H9 (cell line): ENCODE measurements around the gene CLPSL2. TPM values are rescaled to one million over a fixed set of nuclear protein-coding genes. Genes with fewer than 3 reads are reported as not detected.
A peak's percentile ranks its signal among the peaks of the same experiment; 100 is the strongest.

Experiments used
- DNase-seq: peaks from one replicate; pipeline ENCODE4 v3.0.0-alpha.2; 2017
- H2AFZ ChIP-seq: one replicate; pipeline ENCODE4 v1.6.1; 2013; ENCODE audit warnings: mild to moderate bottlenecking, low read length, control low read depth, moderate library complexity
- H2AK5ac ChIP-seq: 2 replicates; pipeline ENCODE4 v1.6.1; 2013; ENCODE audit warnings: low read length, control low read depth, mixed read lengths; ENCODE audit not compliant: insufficient read length
- H2BK120ac ChIP-seq: one replicate; pipeline ENCODE4 v1.6.1; 2013; ENCODE audit warnings: low read depth, mild to moderate bottlenecking, low read length, control low read depth, inconsistent platforms; ENCODE audit not compliant: poor library complexity, severe bottlenecking
- H2BK12ac ChIP-seq: 2 replicates; pipeline ENCODE4 v1.6.1; 2013; ENCODE audit warnings: low read length, control low read depth, mixed read lengths, low read depth; ENCODE audit not compliant: insufficient read length
- H2BK15ac ChIP-seq: 2 replicates; pipeline ENCODE4 v1.6.1; 2013; ENCODE audit warnings: low read depth, low read length, control low read depth
- H2BK20ac ChIP-seq: one replicate; pipeline ENCODE4 v1.6.1; 2013; ENCODE audit warnings: low read depth, mild to moderate bottlenecking, low read length, control low read depth, inconsistent platforms; ENCODE audit not compliant: poor library complexity, severe bottlenecking
- H2BK5ac ChIP-seq: 2 replicates; pipeline ENCODE4 v1.6.1; 2013; ENCODE audit warnings: low read length, control low read depth, mixed read lengths; ENCODE audit not compliant: insufficient read length
- H3K14ac ChIP-seq: 2 replicates; pipeline ENCODE4 v1.6.1; 2013; ENCODE audit warnings: low read length, control low read depth; ENCODE audit not compliant: insufficient read depth
- H3K18ac ChIP-seq: 2 replicates; pipeline ENCODE4 v1.6.1; 2013; ENCODE audit warnings: low read depth, mild to moderate bottlenecking, mixed read lengths, low read length, control low read depth; ENCODE audit not compliant: insufficient read length
- H3K23ac ChIP-seq: 2 replicates; pipeline ENCODE4 v1.6.1; 2013; ENCODE audit warnings: low read length, control low read depth, mixed read lengths, low read depth; ENCODE audit not compliant: insufficient read length
- H3K23me2 ChIP-seq: 2 replicates; pipeline ENCODE4 v1.6.1; 2013; ENCODE audit warnings: low read depth, mild to moderate bottlenecking, mixed read lengths, low read length, control low read depth; ENCODE audit not compliant: insufficient read length, poor library complexity, severe bottlenecking
- H3K27ac ChIP-seq: 2 replicates; pipeline ENCODE4 v1.5.1; 2013; ENCODE audit warnings: low read length, control low read depth, mixed read lengths, low read depth; ENCODE audit not compliant: insufficient read length
- H3K27me3 ChIP-seq: 2 replicates; pipeline ENCODE4 v1.6.1; 2013; ENCODE audit warnings: low read length, control low read depth, inconsistent platforms; ENCODE audit not compliant: insufficient read depth
- H3K4ac ChIP-seq: 2 replicates; pipeline ENCODE4 v1.6.1; 2013; ENCODE audit warnings: low read depth, mild to moderate bottlenecking, control low read depth, inconsistent platforms, low read length, moderate library complexity
- H3K4me1 ChIP-seq: 2 replicates; pipeline ENCODE4 v1.6.1; 2013; ENCODE audit warnings: low read length, control low read depth, inconsistent platforms; ENCODE audit not compliant: insufficient read depth
- H3K4me2 ChIP-seq: 2 replicates; pipeline ENCODE4 v1.6.1; 2013; ENCODE audit warnings: low read length, control low read depth, mixed read lengths; ENCODE audit not compliant: insufficient read length, insufficient read depth
- H3K56ac ChIP-seq: 2 replicates; pipeline ENCODE4 v1.6.1; 2013; ENCODE audit warnings: low read depth, mild to moderate bottlenecking, mixed read lengths, low read length, control low read depth; ENCODE audit not compliant: insufficient read length
- H3K79me1 ChIP-seq: 2 replicates; pipeline ENCODE4 v1.6.1; 2013; ENCODE audit warnings: low read depth, mild to moderate bottlenecking, moderate library complexity, low read length, control low read depth, inconsistent platforms; ENCODE audit not compliant: insufficient read depth, poor library complexity, severe bottlenecking
- H3K79me2 ChIP-seq: 2 replicates; pipeline ENCODE4 v1.6.1; 2013; ENCODE audit warnings: low read length, control low read depth, inconsistent platforms; ENCODE audit not compliant: insufficient read depth
- H3K9ac ChIP-seq: 2 replicates; pipeline ENCODE4 v1.6.1; 2013; ENCODE audit warnings: low read length, control low read depth, mixed read lengths; ENCODE audit not compliant: insufficient read length; ENCODE audit errors: extremely low read depth
- H3K9me3 ChIP-seq: one replicate; pipeline ENCODE4 v1.6.1; 2013; ENCODE audit warnings: low read depth, low read length, inconsistent platforms; ENCODE audit not compliant: control insufficient read depth
- H3T11ph ChIP-seq: one replicate; pipeline ENCODE4 v1.6.1; 2013; ENCODE audit warnings: mild to moderate bottlenecking, low read length, control low read depth, inconsistent platforms
- H4K20me1 ChIP-seq: one replicate; pipeline ENCODE4 v1.6.1; 2013; ENCODE audit not compliant: control insufficient read depth, insufficient read length, insufficient read depth
- H4K5ac ChIP-seq: 2 replicates; pipeline ENCODE4 v1.6.1; 2013; ENCODE audit warnings: low read depth, mild to moderate bottlenecking, mixed read lengths, low read length, control low read depth; ENCODE audit not compliant: insufficient read length
- H4K8ac ChIP-seq: replicated peaks from 2 replicates; pipeline ENCODE4 v1.6.1; 2013; ENCODE audit warnings: low read length, control low read depth, mixed read lengths, low read depth; ENCODE audit not compliant: insufficient read length
- H4K91ac ChIP-seq: 2 replicates; pipeline ENCODE4 v1.6.1; 2013; ENCODE audit warnings: low read depth, mild to moderate bottlenecking, moderate library complexity, mixed read lengths, low read length, control low read depth; ENCODE audit not compliant: insufficient read length
- H3K27ac Mint-ChIP-seq, 3 experiments: 2 replicates in 2 of 3; 3 replicates in 1 of 3; pipeline ENCODE4 v1.8.0; 2020 to 2021; ENCODE audit warnings: mixed read lengths in 3 of 3, mild to moderate bottlenecking in 1 of 3, moderate library complexity in 1 of 3
- H3K27me3 Mint-ChIP-seq: 2 replicates; pipeline ENCODE4 v1.8.0; 2021; ENCODE audit warnings: low read depth, mild to moderate bottlenecking, moderate library complexity, mixed read lengths
- H3K36me3 Mint-ChIP-seq, 3 experiments: 2 replicates in 2 of 3; 3 replicates in 1 of 3; pipeline ENCODE4 v1.8.0; 2020 to 2021; ENCODE audit warnings: low read depth in 3 of 3, mixed read lengths in 3 of 3; ENCODE audit not compliant: insufficient read depth in 1 of 3
- H3K4me1 Mint-ChIP-seq, 2 experiments: 2 replicates each; pipeline ENCODE4 v1.8.0; 2020; ENCODE audit warnings: mixed read lengths in 2 of 2
- H3K4me3 Mint-ChIP-seq, 2 experiments: 2 replicates in 1 of 2; 3 replicates in 1 of 2; pipeline ENCODE4 v1.8.0; 2020 to 2021; ENCODE audit warnings: mild to moderate bottlenecking in 2 of 2, mixed read lengths in 2 of 2, moderate library complexity in 1 of 2
- H3K9me3 Mint-ChIP-seq, 2 experiments: 2 replicates in 1 of 2; 3 replicates in 1 of 2; pipeline ENCODE4 v1.8.0; 2020; ENCODE audit warnings: mild to moderate bottlenecking in 2 of 2, mixed read lengths in 2 of 2, moderate library complexity in 1 of 2
- CTCF ChIP-seq: fragments of 200-600 bp; sonication (generic); conservative IDR thresholded peaks from 3 replicates; pipeline ENCODE4 v1.8.0; 2021; ENCODE audit warnings: antibody characterized with exemption, mild to moderate bottlenecking
- WGBS: extraction: QIAGEN DNeasy Blood & Tissue Kit; methylation state at CpG from one replicate; pipeline ENCODE4 v1.1.7; 2013; ENCODE audit warnings: missing lambda C conversion rate, low lambda C conversion rate, mixed read lengths; ENCODE audit not compliant: insufficient read length; ENCODE audit errors: extremely low coverage; 5-methylcytosine and 5-hydroxymethylcytosine counted together
- total RNA-seq: library from RNA; stranded (reverse); gene quantifications from 2 replicates; pipeline ENCODE4 v1.2.1, GENCODE V29; 2021

Gene CLPSL2
- total RNA-seq, 1 experiment from 2014 or later: 4.4 TPM

GRCh38 chr6:35742842-35743241, 33.6 kb upstream of the CLPSL2 start:
- H2BK12ac ChIP-seq: no peak overlapping the region
- H4K8ac ChIP-seq: no peak overlapping the region
- H3K23ac ChIP-seq: no peak overlapping the region
- H3K27ac Mint-ChIP-seq: peak overlapping the region; percentile 77 to 96 (median 93); a peak in 6 of 7 replicates
- no peak overlapping the region for H2AFZ ChIP-seq
- H2BK20ac ChIP-seq: no peak overlapping the region
- H3K14ac ChIP-seq: no peak overlapping the region
- H4K5ac ChIP-seq: no peak overlapping the region
- peak overlapping the region; percentile 32 for H3K18ac ChIP-seq
- no peak overlapping the region for H3K9ac ChIP-seq
- no peaks in the 10 kb centered on the region for H3K23me2 ChIP-seq
- no peaks in the 10 kb centered on the region for H3K79me2 ChIP-seq
- H3K9me3 ChIP-seq: no peaks in the 10 kb centered on the region
- no peaks in the 10 kb centered on the region for H3K27me3 Mint-ChIP-seq
- H3K27me3 ChIP-seq: no peaks in the 10 kb centered on the region
- peaks cover 0 to 3% of the 10 kb centered on the region in 2 experiments; a peak in 3 of 5 replicates for H3K9me3 Mint-ChIP-seq
- H3K4me3 Mint-ChIP-seq: no peak overlapping the region; a peak in 1 of 5 replicates
- no peak overlapping the region for H2BK120ac ChIP-seq
- H2BK15ac ChIP-seq: no peak overlapping the region
- no peak overlapping the region for H3K4ac ChIP-seq
- no CpG with 5 or more reads among the region's 8 CpGs for WGBS
- H2AK5ac ChIP-seq: no peak overlapping the region
- no peak overlapping the region for H3T11ph ChIP-seq
- H3K56ac ChIP-seq: no peak overlapping the region
- no peak overlapping the region for H3K4me2 ChIP-seq
- no peak overlapping the region for H2BK5ac ChIP-seq
- peaks cover 0 to 5% (median 0%) of the 10 kb centered on the region in 3 experiments; a peak in 2 of 7 replicates for H3K36me3 Mint-ChIP-seq
- H3K4me1 ChIP-seq: peaks cover 6% of the 10 kb centered on the region; the same call in 1 of the 2 replicates
- peaks cover 43 to 46% of the 10 kb centered on the region in 2 experiments for H3K4me1 Mint-ChIP-seq
- peak; percentile 80 for DNase-seq
- H3K27ac ChIP-seq: no peak overlapping the region
- no peaks in the 10 kb centered on the region for H4K20me1 ChIP-seq
- H4K91ac ChIP-seq: no peak overlapping the region
- H3K79me1 ChIP-seq: no peaks in the 10 kb centered on the region
- TF ChIP-seq CTCF: peak; percentile 41; the same call in 2 of the 3 replicates
